Pons (tissue), 1 donor: ENCODE data around the gene CAPZB.
A peak's percentile ranks its signal among the peaks of the same experiment; 100 is the strongest.

Experiments
- DNase-seq: peaks from one replicate; pipeline ENCODE4 v3.0.0-alpha.2; 2016; ENCODE audit warnings: low spot score

Gene CAPZB

DNA sequence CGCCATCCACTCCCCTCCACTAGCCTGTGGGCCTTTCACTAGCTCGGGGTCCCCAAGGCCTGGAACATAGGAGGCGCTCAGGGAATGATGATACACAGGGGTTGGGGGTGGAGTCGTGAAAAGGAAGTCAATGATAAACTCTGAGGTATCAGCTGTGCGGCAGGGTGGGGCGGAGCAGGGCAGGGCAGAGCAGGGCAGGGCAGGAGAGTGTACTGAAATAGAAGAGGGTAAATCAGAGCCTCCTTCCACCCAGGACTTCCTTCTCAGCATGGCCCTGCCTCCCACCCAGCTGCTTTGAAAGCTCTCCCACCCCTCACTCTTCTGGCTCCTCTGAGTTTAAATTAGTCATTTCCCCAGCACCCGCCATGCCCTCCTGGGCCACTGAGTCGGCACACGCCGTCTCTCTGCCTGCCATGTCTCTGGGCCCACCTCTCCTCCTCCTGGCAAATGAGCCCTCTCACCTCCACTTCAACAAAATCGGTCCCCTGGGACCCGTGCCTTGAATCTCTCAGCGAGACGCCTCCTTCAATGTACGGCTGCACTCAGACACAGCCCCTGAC is 16.9 kb downstream of the CAPZB start:
- no peak for DNase-seq

DNA sequence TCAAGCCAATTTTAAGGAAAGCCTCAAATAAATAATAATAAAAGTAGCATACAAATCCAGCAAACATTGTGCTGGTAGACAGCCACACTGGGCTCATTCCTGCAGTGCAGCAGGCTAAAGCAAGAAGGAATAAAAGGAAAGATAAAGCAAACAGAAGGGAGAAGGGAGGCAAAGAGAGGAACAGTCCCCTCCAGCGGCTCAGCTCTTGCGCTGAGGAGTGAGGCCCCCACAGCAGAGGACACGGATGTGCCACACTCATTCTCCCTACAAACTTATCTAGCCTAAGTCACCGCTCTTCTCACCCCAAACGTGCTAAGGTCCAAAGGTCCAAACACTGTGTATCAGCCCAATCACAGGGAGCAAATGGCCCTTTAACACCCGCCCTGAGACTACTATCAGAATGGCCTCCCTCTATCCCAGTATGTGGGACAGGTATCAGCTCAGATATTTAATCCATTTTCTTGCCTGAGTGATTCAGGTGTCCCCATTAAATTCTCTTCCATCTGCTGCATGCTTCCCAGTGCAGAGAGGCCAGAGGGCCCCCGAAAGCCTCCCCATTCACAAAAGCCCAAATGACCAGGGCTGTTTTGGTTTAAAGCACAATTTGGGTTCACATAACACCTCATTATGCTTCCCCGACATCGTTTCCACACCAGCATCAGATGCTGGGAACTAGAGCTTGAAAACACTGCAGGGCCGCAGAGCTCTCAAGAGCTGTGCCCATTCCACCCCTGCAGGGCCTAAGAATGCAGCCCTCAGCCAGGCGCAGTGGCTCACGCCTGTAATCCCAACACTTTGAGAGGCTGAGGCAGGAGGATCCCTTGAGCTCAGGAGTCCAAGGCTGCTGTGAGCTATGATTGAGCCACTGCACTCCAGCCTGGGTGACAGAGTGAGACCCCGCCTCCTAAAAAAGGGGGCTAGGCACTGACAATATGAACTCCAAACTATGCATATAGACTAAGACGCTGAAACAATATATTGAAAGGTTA is 17.8 kb downstream of the CAPZB start:
- DNase-seq = no peak

DNA sequence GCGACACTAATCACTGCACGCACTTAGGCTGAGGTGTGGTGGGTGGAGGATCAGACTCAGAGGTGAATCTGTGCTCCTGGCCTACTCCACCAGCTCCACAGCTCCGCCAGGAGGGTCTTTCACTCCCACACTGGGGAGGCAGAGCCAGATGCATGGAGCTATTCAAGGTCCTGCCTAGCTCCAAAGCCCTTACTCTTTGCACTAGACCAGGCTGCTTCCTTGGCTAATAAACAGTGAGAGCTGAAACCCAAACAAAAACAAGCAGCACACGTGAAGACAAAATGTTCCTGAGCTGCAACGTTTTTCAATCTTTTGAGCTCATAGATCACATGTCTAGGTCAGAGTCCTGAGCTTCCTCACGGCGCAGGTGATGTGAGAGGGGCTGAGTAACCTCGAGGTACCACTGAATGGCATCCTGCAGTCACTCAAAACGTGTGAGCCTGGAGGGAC is 19.2 kb downstream of the CAPZB start:
- DNase-seq = no peak

DNA sequence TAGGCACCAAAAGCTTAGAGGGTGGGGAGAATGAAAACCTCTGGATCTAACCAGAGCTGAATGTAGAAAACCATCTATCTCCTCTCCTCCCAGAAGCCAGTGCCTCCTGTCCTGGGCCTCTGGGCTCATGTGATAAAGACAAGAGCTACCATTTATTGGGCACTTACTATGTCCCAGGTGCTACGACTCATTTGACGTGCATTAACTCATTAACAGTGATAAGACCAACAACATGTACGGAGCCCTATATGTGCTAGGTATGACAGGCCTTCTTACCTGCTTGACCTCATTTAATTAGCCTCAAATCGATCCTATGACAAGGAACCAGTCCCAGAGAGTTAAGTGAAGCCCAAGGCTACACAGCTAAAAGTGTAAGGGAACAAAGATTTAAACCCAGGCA is 19.7 kb downstream of the CAPZB start:
- no peak for DNase-seq

DNA sequence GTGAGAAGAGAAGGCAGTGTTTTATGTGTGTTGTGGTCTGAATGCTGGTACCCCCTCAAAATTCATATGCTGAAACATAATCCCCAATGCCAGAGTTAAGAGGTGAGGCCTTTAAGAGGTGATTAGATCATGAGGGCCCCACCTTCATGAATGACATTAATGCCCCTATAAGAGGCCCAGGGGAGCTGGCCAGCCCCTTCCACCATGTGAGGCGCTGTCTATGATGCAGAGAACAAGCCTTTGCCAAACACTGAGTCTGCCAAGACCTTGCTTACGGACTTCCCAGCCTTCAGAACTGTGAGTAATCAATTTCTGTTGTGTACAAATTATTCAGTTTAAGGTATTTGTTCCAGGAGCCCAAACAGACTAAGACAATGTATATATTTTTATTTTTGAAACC is 20.2 kb downstream of the CAPZB start:
- DNase-seq = no peak

DNA sequence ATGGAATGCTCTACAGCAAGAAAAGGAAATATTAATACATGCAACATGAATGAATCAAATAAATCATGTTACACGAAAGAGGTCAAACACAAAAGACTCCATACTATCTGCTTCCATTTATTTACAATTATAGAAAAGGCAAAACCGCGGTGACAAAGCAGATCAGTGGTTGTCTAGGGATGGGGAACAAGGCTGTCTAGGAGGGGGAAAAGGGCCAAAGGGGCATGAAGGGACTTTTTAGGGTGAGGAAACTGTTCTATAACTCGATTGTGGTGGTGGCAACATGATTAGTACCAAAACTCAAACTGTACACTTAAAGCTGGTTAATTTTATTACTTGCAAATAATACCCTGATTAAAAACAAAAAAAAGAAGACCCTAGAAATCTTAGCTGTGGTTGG is 20.6 kb downstream of the CAPZB start:
- DNase-seq = no peak

DNA sequence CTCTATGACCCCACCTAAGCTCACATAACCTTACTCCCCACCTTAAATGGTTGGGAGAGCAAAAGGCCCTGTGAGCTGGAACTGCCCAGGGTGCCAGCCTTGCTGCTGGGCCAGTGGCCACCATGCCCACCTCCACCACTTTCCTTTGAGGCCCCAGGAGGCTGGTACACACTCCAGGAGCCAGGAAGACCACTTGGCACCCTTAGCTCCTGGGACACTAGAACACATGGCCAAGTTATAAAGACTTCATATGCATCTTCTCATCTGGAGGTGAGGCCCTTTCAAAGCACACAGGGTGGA is 21.9 kb downstream of the CAPZB start:
- DNase-seq = no peak

DNA sequence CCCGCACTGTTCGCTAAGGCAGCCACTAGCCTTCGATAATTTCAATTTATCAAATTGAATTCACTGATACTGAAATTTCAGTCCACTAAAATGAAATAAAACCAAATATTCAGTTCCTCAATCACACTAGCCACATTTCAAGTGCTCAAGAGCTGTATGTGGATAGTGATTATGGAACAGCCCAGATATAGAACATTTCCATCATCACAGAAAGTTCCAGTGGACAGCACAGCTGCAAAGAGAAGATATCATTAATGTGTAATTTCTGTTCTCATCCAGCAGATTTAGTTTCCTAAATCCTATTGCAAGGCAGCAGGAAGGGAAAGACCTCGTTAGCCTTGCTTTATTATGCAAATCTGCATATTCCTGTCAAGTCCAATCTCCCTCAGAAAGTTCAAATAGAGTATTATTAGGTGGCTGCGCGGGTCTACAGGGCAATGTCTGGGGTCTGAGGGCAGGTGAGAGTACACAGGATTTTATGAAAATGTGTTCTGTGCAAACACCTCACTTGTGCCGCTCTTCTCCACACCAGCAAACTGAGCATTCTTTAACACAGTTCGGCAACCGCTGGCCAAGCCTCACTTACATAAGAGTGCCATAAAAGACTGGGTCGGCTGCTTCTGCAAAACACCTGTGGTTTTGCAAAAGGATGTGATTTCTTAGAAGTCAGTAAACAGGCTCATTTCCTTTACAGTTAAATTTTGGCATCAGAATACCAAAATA is 22.4 kb downstream of the CAPZB start:
- DNase-seq = no peak

DNA sequence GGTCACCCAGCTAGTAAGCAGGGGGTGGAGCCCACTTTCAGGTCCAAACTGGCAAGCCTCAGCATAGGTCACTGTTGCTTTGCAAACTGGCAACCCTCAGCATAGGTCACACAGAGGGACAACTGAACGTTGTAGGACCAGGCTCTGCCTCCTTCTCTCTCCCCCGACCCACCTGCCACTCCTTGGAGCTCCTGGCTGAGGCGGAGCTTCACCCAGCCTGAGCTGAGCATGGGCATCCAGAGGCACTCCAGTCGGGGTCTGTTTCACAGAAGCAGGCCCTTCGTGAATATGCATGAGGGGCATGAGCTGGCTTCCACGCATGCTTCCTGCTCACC is 24.2 kb downstream of the CAPZB start:
- DNase-seq = no peak

DNA sequence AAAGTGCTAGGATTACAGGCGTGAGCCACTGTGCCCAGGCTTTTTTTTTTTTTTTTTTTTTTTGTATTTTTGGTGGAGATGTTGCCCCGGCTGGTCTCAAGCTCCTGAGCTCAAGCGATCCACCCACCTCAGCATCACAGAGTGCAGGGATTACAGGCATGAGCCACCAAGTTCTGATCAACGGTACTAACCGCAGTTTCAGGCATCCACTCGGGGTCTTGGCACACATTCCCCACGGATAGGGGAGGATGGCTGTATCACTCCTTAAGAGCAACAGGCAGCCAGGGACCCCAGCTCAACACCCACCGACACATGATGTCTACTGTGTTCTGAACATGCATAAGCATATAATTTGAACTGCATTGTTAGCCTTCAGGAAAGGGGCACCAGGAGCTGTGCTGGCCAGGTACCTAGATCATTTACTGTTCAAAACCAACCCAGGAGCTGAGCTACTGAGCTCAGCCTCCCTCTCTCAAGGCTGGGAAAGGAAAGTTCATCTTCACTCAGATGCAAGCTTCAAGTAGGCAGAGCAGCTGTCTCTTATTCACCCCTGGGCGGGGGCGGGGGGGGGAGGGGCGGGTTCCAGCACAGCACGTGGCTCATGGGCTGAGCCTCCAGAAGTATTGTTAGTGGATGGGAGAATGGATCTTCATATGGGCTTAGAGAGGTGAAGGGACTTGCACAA is 24.7 kb downstream of the CAPZB start:
- no peak for DNase-seq

DNA sequence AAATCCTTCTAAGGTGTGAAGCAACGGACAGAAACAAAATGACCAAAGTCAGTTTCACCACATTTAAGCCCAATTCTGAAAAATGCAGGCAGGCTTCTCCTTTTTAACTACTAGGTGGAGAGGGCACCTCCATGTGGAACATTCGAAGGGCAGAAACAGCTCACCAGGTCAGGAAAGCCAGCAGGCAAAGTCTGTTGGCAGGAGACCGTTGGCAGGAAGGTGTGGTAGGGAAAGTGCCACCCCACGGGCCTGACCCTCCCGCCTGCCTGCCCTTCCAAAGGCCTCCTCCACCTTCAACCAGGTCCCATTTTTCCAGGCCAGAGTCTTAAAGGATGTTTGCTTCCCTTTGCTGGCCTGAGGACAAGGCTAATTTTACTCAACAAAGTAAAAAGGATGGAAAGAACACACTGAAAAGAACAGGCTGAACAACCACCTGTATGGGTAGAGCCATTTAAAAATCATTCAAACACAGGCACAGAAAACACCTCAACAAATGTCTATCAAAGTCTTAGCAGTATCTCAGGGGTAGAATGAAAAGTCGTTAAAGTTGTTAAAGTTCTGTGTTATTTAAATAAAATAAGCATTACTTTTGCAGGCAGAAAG is 26.4 kb downstream of the CAPZB start:
- DNase-seq = no peak

DNA sequence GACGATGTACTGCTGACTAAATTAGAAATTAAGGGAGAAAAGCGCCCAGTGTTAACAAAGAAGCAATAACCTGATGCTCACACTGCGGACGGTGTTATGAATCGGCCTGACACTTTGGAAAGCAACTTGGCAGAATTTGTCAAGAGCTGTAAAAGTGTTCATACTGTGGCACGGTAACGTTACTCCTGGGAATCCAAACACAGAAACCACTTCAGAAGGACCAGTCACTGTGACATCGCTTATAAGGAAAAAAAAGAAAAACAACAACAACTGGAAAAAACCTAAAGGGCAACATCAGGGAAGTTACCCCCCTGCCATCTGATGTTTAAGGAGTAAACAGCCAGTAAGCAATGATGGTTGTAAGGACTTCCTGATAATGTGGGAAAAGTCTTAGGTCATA is 27.7 kb downstream of the CAPZB start:
- no peak for DNase-seq

DNA sequence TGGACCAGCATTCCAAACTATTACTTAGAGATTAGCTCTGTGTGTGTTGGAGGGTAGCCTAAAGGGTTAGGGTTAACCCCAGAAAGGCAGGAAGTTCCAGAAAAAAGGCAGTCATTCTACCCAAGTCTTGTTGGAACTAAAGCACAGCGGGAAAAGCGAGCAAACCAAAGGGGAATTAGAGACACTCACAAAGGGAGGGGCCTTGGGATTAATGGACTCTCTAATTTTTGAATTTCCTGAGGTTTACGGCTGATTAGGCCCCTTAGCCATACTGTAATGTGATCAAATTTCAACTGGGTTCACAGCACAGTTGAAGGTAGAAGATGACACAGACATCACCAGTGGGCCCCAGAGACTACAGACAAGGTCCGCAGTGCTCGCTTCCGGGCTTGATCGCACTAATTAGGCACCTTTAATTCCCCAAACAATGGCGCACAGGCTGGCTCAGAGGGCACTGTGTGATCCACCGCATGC is 28.3 kb downstream of the CAPZB start:
- no peak for DNase-seq

DNA sequence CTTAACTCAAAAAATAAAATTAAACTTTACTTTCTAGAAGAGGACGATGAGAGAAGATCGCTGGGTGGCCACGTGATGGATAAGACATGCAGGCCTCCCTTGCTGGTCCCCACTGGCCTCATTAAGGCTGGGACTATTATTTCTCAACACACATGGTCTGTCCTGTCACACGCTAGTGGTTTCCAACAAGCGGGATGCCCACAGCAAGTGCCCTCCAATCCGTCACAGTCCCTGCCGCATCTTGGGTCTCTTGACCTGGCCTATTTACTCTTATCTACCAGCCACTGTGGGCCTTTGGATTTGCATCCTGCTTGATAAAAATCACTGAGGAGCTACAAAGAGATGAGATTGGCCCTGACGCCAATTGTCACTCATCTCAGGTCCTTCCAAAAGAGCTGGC is 30.0 kb downstream of the CAPZB start:
- DNase-seq = no peak

DNA sequence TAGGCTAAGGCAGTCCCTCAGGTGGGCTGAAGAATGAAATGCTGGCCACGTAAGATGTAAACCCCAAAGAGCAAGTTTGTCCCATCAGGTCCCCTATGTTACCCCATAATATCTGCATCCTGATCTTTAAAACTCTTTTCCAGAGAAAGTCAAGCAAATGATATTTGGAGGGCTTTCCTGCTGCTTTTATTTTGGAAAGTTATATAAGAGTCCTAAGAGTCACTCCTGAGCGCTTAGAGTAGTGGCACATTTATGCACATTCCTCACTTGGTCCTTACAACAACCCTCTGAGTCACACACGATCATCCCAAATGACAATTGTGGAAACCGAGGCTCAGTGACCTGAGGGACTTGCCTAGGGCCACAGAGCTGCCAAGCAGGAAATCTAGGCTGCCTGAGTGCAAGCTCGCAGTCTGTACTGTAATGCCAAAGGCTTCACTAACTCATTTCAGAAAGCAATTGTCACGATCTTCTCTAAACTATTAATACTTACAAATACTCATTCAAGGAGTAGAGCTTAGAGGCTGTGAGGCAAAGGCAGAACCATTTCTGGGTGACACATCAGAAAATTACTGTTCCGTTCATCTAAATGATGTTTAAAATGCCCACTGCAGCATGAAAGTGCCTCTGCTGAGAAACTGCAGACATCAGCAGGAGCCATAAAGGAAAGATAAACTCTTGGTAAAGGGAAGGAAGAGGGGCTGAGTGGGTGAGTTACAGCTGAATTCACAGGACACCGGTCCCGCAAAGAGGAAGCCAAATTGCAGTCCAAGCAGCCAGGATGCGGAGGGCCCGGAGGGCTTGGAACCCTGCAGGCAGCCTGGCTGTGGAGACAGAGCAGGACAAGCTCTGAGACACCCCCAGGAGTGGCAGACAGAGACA is 30.8 kb downstream of the CAPZB start:
- no peak for DNase-seq

DNA sequence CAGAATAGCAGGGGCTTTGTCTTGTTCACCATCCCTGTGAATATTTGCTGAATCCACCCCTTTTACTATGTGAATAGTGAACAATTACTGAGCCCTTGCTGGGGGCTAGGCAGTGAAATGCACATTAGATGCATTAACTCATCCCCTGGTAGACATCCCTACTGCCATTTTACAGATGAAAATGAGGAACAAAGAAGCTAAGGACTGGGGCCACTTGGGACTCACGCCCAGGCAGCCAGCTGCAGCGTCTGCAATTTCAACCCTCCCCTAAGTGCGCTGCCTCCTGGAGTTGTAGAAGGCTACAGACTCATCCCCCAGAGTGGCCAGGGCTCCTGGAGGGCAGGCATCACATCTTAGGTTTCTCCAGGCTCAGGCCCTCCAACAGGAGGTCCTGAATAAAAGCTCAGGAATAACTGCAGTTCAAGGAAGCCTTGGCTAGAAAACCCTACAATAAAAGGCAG is 31.6 kb downstream of the CAPZB start:
- peak; percentile 84 for DNase-seq

DNA sequence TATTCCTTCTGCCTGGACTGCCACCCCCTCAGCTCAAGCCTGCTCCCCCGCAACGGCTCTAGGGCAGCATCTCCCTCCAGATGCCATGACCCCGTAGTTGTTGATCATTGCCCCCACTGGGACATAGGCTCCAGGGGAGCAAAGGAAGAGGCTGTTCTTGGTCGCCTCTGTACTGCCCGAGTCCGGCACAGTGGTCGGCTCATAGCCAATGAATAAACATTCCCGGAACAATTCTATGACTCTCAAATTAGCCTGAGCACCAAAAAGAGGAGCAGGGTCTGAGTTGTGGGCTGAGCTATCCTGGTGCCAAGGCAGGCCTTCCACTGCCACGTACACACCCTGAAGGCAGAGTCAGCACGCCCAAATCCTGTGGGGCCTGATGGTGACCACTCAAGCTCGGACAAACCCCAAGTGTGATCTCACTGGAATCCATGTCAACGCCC is 33.1 kb downstream of the CAPZB start:
- DNase-seq = no peak

DNA sequence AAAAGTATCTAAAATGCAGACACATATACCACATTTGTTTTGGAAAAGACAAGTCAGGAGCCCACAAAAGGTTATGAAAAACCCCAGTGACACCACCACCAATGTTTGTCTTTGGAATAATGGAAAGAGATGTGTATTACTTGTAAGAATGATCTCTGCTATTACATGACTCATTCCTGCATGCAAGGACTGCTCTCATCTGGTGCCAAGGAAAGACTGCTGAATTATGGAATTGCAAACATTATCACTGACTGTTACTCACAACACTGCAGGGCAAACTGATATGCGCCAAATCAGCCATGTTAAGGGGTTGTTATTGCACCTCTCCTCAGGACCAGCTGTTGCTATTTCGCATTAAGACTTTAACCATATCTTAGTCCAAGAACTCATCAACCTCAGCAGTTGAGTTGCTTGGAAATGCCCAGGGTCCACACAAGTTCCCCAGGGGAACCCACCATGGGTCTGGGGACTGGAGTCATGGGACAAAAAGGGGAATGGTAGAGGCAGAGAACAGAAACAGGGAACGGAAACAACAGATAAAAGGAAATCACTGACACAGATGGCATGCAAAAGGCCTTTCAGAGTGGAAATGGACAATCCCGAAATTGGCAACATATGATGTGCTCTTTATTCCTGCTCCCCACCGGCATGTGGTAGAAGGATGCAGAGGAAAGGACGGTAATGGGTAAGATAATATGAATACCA is 34.4 kb downstream of the CAPZB start:
- DNase-seq = no peak

DNA sequence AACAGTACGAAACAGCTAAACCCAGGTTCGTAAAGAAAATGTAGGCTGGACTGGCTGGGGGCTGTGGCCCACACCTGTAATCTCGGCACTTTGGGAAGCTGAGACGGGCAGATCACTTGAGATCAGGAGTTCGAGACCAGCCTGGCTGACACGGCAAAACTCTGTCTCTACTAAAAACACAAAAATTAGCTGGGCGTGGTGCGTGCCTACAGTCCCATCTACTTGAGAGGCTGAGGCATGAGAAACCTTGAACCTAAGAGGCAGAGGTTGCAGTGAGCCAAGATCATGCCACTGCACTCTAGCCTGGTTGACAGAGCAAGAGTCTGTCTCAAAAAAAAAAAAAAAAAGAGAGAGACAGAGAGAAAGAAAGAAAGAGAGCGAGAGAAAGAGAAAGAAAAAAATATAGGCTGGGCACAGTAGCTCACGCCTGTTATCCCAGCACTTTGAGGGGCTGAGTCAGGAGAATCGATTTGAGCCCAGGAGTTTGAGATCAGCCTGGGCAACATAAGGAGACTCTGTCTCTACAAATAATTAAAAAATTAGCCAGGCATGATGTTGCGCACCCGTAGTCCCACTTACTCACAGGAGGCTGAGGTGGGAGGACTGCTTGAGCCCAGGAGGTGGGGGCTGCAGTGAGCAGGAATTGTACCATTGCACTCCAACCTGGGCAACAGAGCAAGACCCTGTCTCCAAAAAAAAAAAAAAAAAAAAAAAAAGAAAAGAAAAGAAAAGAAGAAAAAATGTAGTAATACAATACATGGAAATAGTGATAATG is 35.7 kb downstream of the CAPZB start:
- DNase-seq = no peak
